DOHH2 (cell line): ENCODE results near the gene MAN1C1.

Source experiments
- H3F3A ChIP-seq: fragments of 200-600 bp; sonication (generic), shearing (Covaris generic); 2 replicates; pipeline ENCODE4 v1.6.0; 2016; ENCODE audit warnings: antibody characterized with exemption, mild to moderate bottlenecking; ENCODE audit not compliant: control insufficient read depth, insufficient read depth
- H3K27ac ChIP-seq: fragments of 200-600 bp; sonication (generic); 2 replicates; pipeline ENCODE4 v1.5.1; 2014; ENCODE audit warnings: low read depth, mild to moderate bottlenecking, low read length, moderate library complexity
- H3K27me3 ChIP-seq: fragments of 200-600 bp; sonication (generic); 2 replicates; pipeline ENCODE4 v1.6.1; 2014; ENCODE audit warnings: mild to moderate bottlenecking, low read length, mixed read lengths; ENCODE audit not compliant: control insufficient read depth
- H3K36me3 ChIP-seq: fragments of 200-600 bp; sonication (generic); 2 replicates; pipeline ENCODE4 v1.6.1; 2014; ENCODE audit warnings: mild to moderate bottlenecking, low read length, moderate library complexity, mixed read lengths; ENCODE audit not compliant: control insufficient read depth
- H3K4me1 ChIP-seq: fragments of 200-600 bp; sonication (generic); 2 replicates; pipeline ENCODE4 v1.6.1; 2014; ENCODE audit warnings: mild to moderate bottlenecking, low read length, mixed read lengths; ENCODE audit not compliant: control insufficient read depth
- H3K4me2 ChIP-seq: fragments of 200-600 bp; sonication (generic); 2 replicates; pipeline ENCODE4 v1.6.0; 2014; ENCODE audit warnings: mild to moderate bottlenecking, low read length, moderate library complexity
- H3K4me3 ChIP-seq: fragments of 200-600 bp; sonication (generic); 2 replicates; pipeline ENCODE4 v1.5.1; 2014; ENCODE audit warnings: mild to moderate bottlenecking, low read length, mixed read lengths
- H3K79me2 ChIP-seq: fragments of 200-600 bp; sonication (generic); 2 replicates; pipeline ENCODE4 v1.6.1; 2014; ENCODE audit warnings: mild to moderate bottlenecking, low read length, mixed read lengths; ENCODE audit not compliant: control insufficient read depth
- H3K9me2 ChIP-seq: fragments of 200-600 bp; sonication (generic); replicated peaks from 2 replicates; pipeline ENCODE4 v1.6.1; 2014; ENCODE audit warnings: mild to moderate bottlenecking, low read length, mixed read lengths; ENCODE audit not compliant: control insufficient read depth
- H3K9me3 ChIP-seq: fragments of 200-600 bp; sonication (generic); 2 replicates; pipeline ENCODE4 v1.6.1; 2014; ENCODE audit warnings: antibody characterized with exemption, low read length, mixed read lengths; ENCODE audit not compliant: control insufficient read depth, insufficient read depth
- H4K20me1 ChIP-seq: fragments of 200-600 bp; sonication (generic); 2 replicates; pipeline ENCODE4 v1.6.0; 2014; ENCODE audit warnings: low read depth, mild to moderate bottlenecking, antibody characterized with exemption, low read length, moderate library complexity; ENCODE audit not compliant: control insufficient read depth, insufficient read depth
- CTCF ChIP-seq: fragments of 200-600 bp; sonication (generic); IDR thresholded peaks from one replicate; pipeline ENCODE4 v1.5.1; 2014; ENCODE audit warnings: antibody characterized with exemption, mild to moderate bottlenecking, low read depth, low read length; ENCODE audit not compliant: poor library complexity, severe bottlenecking
- EZH2phosphoT487 ChIP-seq: fragments of 200-600 bp; sonication (generic); IDR thresholded peaks from 2 replicates; pipeline ENCODE4 v1.6.1; 2017; ENCODE audit warnings: borderline replicate concordance, mild to moderate bottlenecking, antibody characterized with exemption, low read length, moderate library complexity, mixed read lengths

MAN1C1 gene

GRCh38 chr1:25750923-25751605 lies 134.5 kb downstream of the MAN1C1 start:
- Histone ChIP-seq H3K4me3 (no peak overlapping the region), H4K20me1 (no peaks in the 10 kb centered on the region), H3F3A (no peaks in the 10 kb centered on the region), H3K79me2 (no peaks in the 10 kb centered on the region), H3K9me3 (no peaks in the 10 kb centered on the region), H3K4me1 (no peaks in the 10 kb centered on the region), H3K4me2 (no peak overlapping the region), H3K9me2 (no peaks in the 10 kb centered on the region), H3K36me3 (no peaks in the 10 kb centered on the region), H3K27me3 (peaks cover 15% of the 10 kb centered on the region; the same call in 1 of the 2 replicates), H3K27ac (no peak overlapping the region)
- TF ChIP-seq EZH2phosphoT487 = no peak
- TF ChIP-seq CTCF = no peak

- no peak overlapping the region for H3K4me3 ChIP-seq
- no peaks in the 10 kb centered on the region for H3K9me3 ChIP-seq
- no peaks in the 10 kb centered on the region for H3K4me1 ChIP-seq
- H3K27ac ChIP-seq = no peak overlapping the region
- H3K9me2 ChIP-seq = no peaks in the 10 kb centered on the region
- H4K20me1 ChIP-seq = no peaks in the 10 kb centered on the region
- TF ChIP-seq CTCF = peak; percentile 26
- no peak for TF ChIP-seq EZH2phosphoT487
- no peaks in the 10 kb centered on the region for H3K36me3 ChIP-seq
- H3K79me2 ChIP-seq = no peaks in the 10 kb centered on the region
- H3K4me2 ChIP-seq = no peak overlapping the region
- H3F3A ChIP-seq = no peaks in the 10 kb centered on the region
- peaks cover 27% of the 10 kb centered on the region for H3K27me3 ChIP-seq
These were observed 138.0 kb downstream of the MAN1C1 start for GRCh38 chr1:25754470-25755181.

DNA sequence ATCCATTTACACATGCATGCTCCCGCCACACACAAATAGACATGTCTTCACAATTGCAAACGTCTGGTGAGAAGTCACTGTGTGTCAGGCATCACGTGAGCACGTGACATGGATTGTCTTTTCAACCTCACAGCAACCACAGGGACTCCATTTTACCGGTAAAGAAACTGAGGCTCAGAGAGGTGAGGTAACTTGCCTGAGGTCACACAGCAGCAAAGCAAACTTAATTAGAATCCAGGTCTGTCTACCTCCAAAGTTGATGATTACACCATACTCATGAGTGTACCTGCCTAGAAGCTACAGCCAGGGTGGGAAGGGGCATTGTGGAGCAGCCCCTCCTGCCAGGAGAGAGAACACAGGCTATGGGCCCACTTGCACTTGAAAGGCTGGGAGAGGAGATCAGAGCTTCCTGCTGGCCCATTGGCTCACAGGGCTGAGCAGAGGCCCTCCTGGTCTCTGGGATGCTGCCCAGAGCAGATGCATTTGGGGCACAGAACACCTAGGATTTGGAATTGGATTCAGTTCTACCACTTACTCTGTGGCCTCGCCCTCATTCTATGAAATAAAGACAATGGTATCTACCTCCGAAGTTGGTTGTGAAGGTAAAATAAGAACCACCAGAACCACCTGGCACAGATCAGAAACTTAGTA lies 139.0 kb downstream of the MAN1C1 start:
- H3K27me3 ChIP-seq = peaks cover 36% of the 10 kb centered on the region
- H4K20me1 ChIP-seq = no peaks in the 10 kb centered on the region
- no peaks in the 10 kb centered on the region for H3K36me3 ChIP-seq
- H3K27ac ChIP-seq = no peak overlapping the region
- no peak overlapping the region for H3K4me3 ChIP-seq
- TF ChIP-seq EZH2phosphoT487 = no peak
- H3K4me2 ChIP-seq = no peak overlapping the region
- no peaks in the 10 kb centered on the region for H3F3A ChIP-seq
- no peaks in the 10 kb centered on the region for H3K79me2 ChIP-seq
- no peaks in the 10 kb centered on the region for H3K4me1 ChIP-seq
- H3K9me2 ChIP-seq = no peaks in the 10 kb centered on the region
- H3K9me3 ChIP-seq = no peaks in the 10 kb centered on the region
